ENCODE results near the gene SLC35E3.

DNA sequence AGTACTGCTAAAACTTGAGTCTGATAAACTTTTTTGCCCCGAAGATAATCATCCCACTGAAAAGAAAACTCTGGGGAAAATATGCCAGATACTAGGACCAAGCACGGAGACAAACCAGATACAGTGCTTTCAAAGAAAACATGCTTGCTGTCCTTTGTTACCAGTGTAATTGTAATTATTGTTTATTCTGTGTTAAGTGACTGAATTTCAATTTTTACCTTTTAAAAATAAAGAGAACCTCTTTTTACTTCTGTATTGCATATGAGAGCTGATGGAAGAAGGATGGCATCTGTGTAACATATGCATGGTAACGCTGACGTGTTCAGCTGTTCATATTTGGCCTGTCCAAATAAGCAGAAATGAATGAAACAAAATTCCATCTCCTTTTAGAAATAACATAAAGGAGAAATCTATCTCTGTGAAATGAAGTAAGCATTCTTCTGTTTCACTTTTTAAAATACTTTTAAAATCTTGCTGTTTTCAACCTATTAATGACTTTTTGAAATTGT, 22.5 kb downstream of the SLC35E3 start:
- TF ChIP-seq EZH2 (optimal IDR thresholded peaks at IDR 0.05; ENCODE audit: low read depth, low read length) (no peak), EZH2phosphoT487 (IDR thresholded peaks at IDR 0.05; ENCODE audit: low read length) (no peak)
- TF ChIP-seq, protein P1, sequence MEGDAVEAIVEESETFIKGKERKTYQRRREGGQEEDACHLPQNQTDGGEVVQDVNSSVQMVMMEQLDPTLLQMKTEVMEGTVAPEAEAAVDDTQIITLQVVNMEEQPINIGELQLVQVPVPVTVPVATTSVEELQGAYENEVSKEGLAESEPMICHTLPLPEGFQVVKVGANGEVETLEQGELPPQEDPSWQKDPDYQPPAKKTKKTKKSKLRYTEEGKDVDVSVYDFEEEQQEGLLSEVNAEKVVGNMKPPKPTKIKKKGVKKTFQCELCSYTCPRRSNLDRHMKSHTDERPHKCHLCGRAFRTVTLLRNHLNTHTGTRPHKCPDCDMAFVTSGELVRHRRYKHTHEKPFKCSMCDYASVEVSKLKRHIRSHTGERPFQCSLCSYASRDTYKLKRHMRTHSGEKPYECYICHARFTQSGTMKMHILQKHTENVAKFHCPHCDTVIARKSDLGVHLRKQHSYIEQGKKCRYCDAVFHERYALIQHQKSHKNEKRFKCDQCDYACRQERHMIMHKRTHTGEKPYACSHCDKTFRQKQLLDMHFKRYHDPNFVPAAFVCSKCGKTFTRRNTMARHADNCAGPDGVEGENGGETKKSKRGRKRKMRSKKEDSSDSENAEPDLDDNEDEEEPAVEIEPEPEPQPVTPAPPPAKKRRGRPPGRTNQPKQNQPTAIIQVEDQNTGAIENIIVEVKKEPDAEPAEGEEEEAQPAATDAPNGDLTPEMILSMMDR (IDR thresholded peaks at IDR 0.05; ENCODE audit: low read length) = no peak

Measured in MM.1S (cell line).